GM18517 (cell line): ENCODE measurements around the gene ZSWIM9.
"Not testable (repeated sequence)": the region's sequence is repeated elsewhere in the genome, so short reads cannot be mapped to it uniquely, and the experiment has no call there.

Experiments
- ATAC-seq: cut with Tn5 transposase; IDR thresholded peaks from one replicate; pipeline ENCODE4 v1.9.1; 2021; ENCODE audit warnings: mild to moderate bottlenecking, moderate library complexity; ENCODE audit not compliant: unreplicated experiment

The ZSWIM9 gene

GRCh38 chr19:48213959-48214358 is 43.5 kb downstream of the ZSWIM9 start:
- ATAC-seq, result no peak

- ATAC-seq, result no peak
These were observed 46.5 kb downstream of the ZSWIM9 start for GRCh38 chr19:48216933-48217332.

- no peak for ATAC-seq
These were observed 48.5 kb downstream of the ZSWIM9 start for GRCh38 chr19:48218997-48219396.

GRCh38 chr19:48220784-48221183 is 50.3 kb downstream of the ZSWIM9 start:
- ATAC-seq, result not testable (repeated sequence)

- no peak for ATAC-seq
These were observed 51.1 kb downstream of the ZSWIM9 start for GRCh38 chr19:48221628-48222027.

GRCh38 chr19:48230555-48231129 is 60.2 kb downstream of the ZSWIM9 start:
- ATAC-seq, result no peak

GRCh38 chr19:48237057-48237456 is 66.6 kb downstream of the ZSWIM9 start:
- no peak for ATAC-seq

GRCh38 chr19:48239120-48239519 is 68.6 kb downstream of the ZSWIM9 start:
- ATAC-seq, result no peak

GRCh38 chr19:48239582-48240141 is 69.2 kb downstream of the ZSWIM9 start:
- no peak for ATAC-seq

- not testable (repeated sequence) for ATAC-seq
These were observed 71.3 kb downstream of the ZSWIM9 start for GRCh38 chr19:48241771-48242170.

GRCh38 chr19:48244281-48244680 is 73.8 kb downstream of the ZSWIM9 start:
- ATAC-seq, result no peak

- no peak for ATAC-seq
These were observed 75.6 kb downstream of the ZSWIM9 start for GRCh38 chr19:48246101-48246500.

- no peak for ATAC-seq
These were observed 76.7 kb downstream of the ZSWIM9 start for GRCh38 chr19:48247212-48247611.
